ENCODE measurements around the gene PTPRZ1.

The PTPRZ1 gene

DNA sequence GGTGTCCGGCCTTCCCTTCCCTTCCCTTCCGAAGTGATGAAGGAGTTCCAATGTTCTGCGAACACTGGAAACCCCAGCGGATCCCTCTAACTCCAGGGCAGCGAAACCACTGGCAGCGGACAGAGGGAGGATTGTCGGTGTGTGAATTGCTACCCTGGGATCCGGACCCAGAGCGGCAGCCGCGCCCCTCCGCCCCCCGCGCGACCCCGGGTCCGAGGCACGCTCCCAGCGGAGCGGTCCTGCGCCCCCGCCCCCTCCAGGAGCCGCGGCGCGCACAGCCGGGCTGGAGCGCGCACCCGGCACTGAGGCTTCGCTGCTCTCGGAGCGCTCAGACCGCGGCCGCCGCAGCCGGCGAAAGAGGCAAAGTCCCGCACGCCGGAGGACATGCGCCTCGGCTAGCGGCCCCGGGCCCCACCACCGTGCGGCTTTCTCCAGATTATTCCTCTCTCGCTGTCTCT lies at the start of gene PTPRZ1:
PTPRZ1 (plus strand) TSS at position 331 of the 458 bp plus-strand sequence. CDS start 339 bp downstream, outside the sequence.
- DNase-seq (ENCODE audit: low read depth in 1 of 2, low spot score in 1 of 2): no peak

- no peak for DNase-seq (ENCODE audit: low read depth in 1 of 2, low spot score in 1 of 2)
Observed at GRCh38 chr7:121824276-121824675, 48.7 kb upstream of the PTPRZ1 start.

- no peak for DNase-seq (ENCODE audit: low read depth in 1 of 2, low spot score in 1 of 2)
Observed at GRCh38 chr7:121831351-121831750, 41.6 kb upstream of the PTPRZ1 start.

DNA sequence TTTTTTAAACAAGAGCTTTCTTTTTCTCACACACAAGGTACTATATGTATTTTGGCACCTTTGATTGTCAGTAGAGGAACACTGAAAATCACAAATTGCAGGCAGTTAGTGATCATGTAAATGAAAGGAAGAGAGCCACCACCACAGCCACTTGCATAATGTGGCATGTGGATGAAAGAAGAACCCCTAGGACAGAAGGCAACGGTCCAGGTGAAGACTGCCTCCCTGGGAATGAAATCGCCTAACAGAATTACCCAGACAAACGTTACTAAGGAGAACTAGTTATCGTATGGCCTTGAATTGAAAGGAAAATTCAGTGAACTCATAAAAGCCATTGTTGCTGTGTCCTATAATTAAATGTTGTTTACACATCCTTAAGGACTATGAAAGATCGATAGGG lies 41.2 kb upstream of the PTPRZ1 start:
- no peak for DNase-seq (ENCODE audit: low read depth in 1 of 2, low spot score in 1 of 2)

GRCh38 chr7:121832347-121832746 lies 40.6 kb upstream of the PTPRZ1 start:
- no peak for DNase-seq (ENCODE audit: low read depth in 1 of 2, low spot score in 1 of 2)

DNA sequence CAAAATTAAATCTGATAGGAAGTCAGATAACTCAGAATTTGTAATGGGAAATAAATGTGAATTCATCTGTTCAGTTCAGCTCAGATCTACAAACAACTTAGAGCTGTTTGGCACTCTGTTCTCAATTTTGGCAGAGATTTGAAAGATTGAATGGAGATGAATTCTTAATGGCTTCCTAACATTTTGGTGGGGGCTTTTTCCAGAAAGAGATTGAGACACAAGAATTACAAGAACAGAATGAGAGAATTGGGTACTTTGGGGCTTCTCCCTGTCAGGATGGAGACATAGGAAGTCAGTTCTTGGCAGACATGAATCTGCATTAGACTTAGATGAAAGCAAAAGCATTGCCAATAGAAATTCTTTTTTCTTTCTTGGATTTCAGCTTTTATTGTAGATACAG lies 39.0 kb upstream of the PTPRZ1 start:
- DNase-seq (ENCODE audit: low read depth in 1 of 2, low spot score in 1 of 2): no peak

GRCh38 chr7:121837462-121837861 lies 35.5 kb upstream of the PTPRZ1 start:
- no peak for DNase-seq (ENCODE audit: low read depth in 1 of 2, low spot score in 1 of 2)

DNA sequence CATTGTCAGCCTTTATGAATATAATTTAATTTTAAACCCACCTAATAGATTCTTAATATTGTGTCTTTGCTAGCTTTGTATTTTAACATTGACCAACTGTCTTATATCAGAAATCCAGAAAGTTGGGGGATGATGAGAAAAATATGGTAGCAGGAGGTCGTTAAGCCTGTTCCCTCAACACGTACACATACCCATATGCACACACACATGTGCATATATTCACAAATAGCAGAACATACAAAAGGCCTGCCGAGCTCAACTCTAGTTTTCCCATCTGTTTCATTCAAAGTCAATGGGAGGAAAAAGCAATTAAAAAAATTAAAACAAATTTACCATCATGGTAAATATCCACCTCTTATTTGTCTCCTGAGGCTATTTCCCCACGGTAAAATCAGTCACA lies 25.9 kb upstream of the PTPRZ1 start:
- DNase-seq (ENCODE audit: low read depth in 1 of 2, low spot score in 1 of 2): no peak

DNA sequence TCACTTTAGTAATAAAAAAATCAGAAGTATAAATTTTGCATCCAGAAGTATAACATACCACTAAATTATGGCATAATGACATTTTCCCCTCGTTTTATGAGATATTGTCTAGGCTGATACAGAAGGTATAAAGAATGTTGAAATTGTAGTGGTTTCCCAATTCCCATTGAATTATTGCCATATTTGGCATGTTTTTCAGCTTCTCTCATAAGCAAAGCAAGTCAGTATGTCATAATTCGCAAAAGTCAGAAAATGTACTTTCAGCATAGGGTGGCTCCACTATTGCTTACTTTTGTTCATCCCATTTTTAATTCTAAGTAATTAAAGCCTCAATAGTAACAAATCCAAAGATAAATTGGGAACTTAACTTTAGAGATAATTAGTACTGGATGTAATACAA lies 19.7 kb upstream of the PTPRZ1 start:
- DNase-seq (ENCODE audit: low read depth in 1 of 2, low spot score in 1 of 2): no peak

DNA sequence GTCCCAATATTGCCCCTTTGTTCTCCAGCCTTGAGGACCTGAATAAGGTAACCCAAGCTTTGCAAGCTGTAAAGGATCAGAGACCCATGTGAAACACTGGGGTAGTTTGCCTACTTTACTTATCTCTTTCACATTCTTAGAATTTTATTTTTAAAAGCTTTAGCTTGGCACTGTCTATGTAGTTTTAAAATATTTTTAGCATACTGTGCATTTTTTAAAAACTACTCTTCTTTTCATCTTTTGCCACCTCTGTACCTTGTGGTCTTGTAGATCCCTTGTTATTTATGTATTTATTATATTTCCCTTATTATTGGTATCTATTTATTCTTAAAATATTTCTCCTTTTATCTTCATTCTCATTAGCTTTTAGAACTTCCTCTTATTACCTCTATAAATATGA lies 12.0 kb upstream of the PTPRZ1 start:
- no peak for DNase-seq (ENCODE audit: low read depth in 1 of 2, low spot score in 1 of 2)

DNA sequence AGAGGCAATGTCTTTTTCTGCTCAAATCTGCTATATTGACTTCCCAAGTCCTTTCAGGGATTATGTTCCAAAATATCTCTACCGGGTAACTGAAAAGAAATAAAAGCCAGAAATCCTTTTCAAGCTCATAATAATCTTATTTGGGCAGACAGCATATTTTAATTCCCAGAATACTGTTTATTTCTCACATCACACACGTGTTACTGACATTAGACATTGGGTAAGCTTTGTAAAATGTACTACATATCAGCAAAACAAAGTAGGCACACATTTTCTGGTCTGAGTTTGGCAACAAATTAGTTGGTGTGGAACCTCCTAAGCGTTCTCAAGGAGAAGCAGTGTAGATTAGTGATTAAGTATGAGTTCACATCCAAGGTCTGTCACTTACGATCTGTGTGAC lies 10.4 kb upstream of the PTPRZ1 start:
- no peak for DNase-seq (ENCODE audit: low read depth in 1 of 2, low spot score in 1 of 2)

- no peak for DNase-seq (ENCODE audit: low read depth in 1 of 2, low spot score in 1 of 2)
Observed at GRCh38 chr7:121871188-121871587, 1.8 kb upstream of the PTPRZ1 start.

DNA sequence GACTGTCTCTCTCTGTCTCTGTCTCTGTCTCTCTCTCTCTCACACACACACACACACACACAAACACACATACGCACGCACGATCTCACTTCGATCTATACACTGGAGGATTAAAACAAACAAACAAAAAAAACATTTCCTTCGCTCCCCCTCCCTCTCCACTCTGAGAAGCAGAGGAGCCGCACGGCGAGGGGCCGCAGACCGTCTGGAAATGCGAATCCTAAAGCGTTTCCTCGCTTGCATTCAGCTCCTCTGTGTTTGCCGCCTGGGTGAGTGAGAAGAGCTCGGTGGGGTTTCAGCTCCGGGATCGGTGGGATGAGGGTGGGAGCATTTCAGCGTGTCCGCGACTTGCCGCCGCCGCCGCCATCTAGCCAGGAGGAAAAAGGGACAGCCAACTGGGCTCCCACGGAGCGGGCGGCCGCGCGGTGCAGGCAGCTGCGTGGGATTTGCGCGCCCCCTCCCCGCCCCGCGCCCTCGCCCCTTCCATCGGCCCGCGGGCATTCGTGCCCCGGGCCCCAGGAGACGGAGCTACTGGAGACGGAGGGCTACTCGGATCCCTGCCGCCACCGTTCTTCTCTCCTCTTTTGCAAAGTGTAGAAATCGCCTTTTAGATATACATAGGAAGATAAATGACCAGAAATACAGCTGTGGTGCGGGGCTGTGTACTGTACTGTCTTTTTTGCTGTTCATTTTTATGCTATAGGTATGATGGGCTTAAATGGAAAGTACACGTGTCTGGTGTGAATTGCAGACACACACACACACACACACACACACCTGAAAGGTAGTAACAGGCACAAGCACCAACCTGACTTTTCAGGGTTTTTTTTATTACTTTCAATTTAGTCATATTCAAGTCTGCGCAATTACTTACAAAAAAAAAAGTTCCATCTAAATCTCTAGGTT lies 581 bp downstream of the PTPRZ1 start:
- no peak for DNase-seq (ENCODE audit: low read depth in 1 of 2, low spot score in 1 of 2)

DNA sequence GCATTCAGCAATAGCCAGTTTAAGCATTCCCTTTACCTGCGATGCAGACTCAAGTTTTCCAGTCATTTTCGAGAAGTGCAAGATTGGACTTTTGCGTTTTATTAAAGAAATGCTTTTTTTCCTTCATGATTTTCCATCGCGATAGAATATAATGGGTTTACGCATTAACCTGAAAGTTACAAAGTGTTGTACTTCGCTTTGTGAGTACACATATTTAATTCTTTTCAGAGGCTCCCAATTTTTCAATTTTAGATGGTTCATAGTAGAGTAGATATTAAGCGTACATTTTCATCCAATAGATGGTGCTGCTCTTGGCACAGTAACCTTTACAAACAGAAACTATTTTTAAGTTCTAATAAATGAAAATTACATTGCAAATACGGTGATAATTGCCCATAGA lies 1.3 kb downstream of the PTPRZ1 start:
- no peak for DNase-seq (ENCODE audit: low read depth in 1 of 2, low spot score in 1 of 2)

GRCh38 chr7:121875203-121875602 lies 2.2 kb downstream of the PTPRZ1 start:
- no peak for DNase-seq (ENCODE audit: low read depth in 1 of 2, low spot score in 1 of 2)

DNA sequence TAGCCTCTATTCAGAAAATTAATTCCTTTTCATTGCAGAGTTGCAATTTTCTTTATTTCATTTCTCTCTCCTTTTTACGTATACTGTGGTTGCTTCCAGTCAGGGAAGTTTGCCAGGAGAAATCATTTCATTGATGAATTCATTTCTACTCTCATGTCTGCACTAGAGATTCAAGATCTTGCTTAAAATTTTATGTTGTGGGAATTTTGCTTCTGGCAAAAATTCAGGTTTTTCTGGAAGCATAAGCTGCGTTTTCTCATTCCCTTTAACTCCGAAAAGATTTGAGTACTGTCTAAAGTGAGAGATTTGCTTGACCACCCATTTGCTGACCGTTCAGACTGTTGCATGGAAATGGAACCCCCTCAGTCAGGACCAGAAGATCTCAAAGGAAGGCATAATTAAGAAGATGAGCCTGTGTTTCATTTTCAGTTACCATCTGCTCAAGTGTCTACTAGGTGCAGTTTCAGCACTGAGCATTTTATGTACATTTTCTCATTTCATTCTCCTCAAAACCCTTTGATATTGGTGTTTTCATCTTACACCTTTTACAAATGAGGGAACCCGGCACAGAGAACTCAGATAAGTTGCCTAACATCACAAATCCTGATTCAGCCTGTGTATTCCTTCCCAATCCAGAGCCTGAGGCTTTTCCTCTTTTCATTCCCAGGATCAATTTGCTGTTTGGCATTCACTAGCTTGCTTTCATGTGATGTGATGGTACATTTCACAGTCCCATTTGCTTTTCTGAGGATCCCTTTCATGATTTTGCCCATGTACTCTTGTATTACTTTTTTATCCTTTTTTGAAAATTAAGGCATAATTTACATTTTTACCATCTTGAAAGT lies 3.9 kb downstream of the PTPRZ1 start:
- no peak for DNase-seq (ENCODE audit: low read depth in 1 of 2, low spot score in 1 of 2)

GRCh38 chr7:121878918-121879464 lies 6.0 kb downstream of the PTPRZ1 start:
- DNase-seq (ENCODE audit: low read depth in 1 of 2, low spot score in 1 of 2): no peak

- no peak for DNase-seq (ENCODE audit: low read depth in 1 of 2, low spot score in 1 of 2)
Observed at GRCh38 chr7:121879544-121879943, 6.6 kb downstream of the PTPRZ1 start.

DNA sequence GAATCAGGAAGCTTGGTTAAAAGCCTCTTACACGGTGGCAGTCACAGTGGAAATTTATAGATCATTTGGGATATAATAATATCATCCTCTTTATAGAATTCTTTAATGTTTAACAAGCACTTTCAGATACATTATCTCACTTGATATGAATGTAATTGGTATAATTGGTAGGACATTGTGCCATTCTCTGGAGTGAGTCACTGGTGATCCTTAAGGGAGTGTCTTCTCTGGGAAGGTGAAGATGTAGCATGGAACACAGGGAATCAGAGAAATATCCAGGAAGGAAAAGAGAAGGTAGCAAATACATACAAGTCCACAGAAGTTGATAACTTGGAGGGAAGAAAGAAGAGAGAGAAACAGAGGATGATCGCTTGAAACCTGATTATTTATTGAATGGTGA lies 9.8 kb downstream of the PTPRZ1 start:
- DNase-seq (ENCODE audit: low read depth in 1 of 2, low spot score in 1 of 2): no peak

- no peak for DNase-seq (ENCODE audit: low read depth in 1 of 2, low spot score in 1 of 2)
Observed at GRCh38 chr7:121885166-121885920, 12.4 kb downstream of the PTPRZ1 start.

- DNase-seq (ENCODE audit: low read depth in 1 of 2, low spot score in 1 of 2): no peak
Observed at GRCh38 chr7:121887634-121888033, 14.7 kb downstream of the PTPRZ1 start.

All from activated T-helper 1 cell treated with anti-CD3 and anti-CD28 coated beads, Interleukin-2, amount 50 U/mL, for 16 hours (primary cell).